Measurements from ENCODE around the gene NIT2.

DNA sequence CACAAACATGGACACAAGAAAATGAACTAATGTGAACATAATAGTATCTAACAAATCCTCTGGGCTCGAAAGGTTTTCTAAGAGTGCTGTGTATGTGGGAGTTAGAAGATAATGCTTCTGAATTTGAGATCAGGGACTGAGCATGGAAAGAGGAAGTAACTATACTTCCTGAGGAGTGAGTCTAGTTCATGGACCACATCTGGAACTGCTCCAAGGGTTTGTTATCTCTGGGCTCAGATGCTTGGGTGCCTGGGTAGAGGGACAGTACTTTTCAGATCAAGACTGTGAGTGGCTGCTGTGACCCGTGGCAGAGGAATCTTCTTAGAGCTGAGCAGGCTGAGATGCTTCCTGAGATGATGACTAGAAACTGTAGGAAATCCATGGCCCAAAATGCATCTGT, 45.2 kb upstream of the NIT2 start:
- TF ChIP-seq, protein P1, sequence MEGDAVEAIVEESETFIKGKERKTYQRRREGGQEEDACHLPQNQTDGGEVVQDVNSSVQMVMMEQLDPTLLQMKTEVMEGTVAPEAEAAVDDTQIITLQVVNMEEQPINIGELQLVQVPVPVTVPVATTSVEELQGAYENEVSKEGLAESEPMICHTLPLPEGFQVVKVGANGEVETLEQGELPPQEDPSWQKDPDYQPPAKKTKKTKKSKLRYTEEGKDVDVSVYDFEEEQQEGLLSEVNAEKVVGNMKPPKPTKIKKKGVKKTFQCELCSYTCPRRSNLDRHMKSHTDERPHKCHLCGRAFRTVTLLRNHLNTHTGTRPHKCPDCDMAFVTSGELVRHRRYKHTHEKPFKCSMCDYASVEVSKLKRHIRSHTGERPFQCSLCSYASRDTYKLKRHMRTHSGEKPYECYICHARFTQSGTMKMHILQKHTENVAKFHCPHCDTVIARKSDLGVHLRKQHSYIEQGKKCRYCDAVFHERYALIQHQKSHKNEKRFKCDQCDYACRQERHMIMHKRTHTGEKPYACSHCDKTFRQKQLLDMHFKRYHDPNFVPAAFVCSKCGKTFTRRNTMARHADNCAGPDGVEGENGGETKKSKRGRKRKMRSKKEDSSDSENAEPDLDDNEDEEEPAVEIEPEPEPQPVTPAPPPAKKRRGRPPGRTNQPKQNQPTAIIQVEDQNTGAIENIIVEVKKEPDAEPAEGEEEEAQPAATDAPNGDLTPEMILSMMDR (IDR thresholded peaks at IDR 0.05) = no peak
- TF ChIP-seq POLR2A (IDR thresholded peaks at IDR 0.05) = no peak
- no peak for TF ChIP-seq EP300 (IDR thresholded peaks at IDR 0.05)
